ENCODE data around the gene PSMB11. TPM values are rescaled to one million over a fixed set of nuclear protein-coding genes. Genes with fewer than 3 reads are reported as not detected.

Gene PSMB11
- total RNA-seq, 1 donor from 2014 or later, result not detected

GRCh38 chr14:23058654-23059504 lies 16.9 kb downstream of the PSMB11 start:
- DNase-seq, result no peak

- no peak for DNase-seq
Measured at GRCh38 chr14:23060536-23061260, 18.7 kb downstream of the PSMB11 start.

GRCh38 chr14:23062002-23062401 lies 20.0 kb downstream of the PSMB11 start:
- DNase-seq, result peak; percentile 56

- DNase-seq, result no peak
Measured at GRCh38 chr14:23063601-23064000, 21.6 kb downstream of the PSMB11 start.

GRCh38 chr14:23066368-23066767 lies 24.4 kb downstream of the PSMB11 start:
- DNase-seq, result no peak

GRCh38 chr14:23066855-23067744 lies 25.1 kb downstream of the PSMB11 start:
- DNase-seq, result no peak

GRCh38 chr14:23067847-23068788 lies 26.1 kb downstream of the PSMB11 start:
- DNase-seq, result no peak

GRCh38 chr14:23068789-23069412 lies 26.9 kb downstream of the PSMB11 start:
- DNase-seq, result peak; percentile 96

- no peak for DNase-seq
Measured at GRCh38 chr14:23069413-23069806, 27.4 kb downstream of the PSMB11 start.

GRCh38 chr14:23070262-23071129 lies 28.5 kb downstream of the PSMB11 start:
- DNase-seq, result peak; percentile 22

GRCh38 chr14:23071244-23071920 lies 29.4 kb downstream of the PSMB11 start:
- DNase-seq, result peak; percentile 95

GRCh38 chr14:23071921-23072539 lies 30.0 kb downstream of the PSMB11 start:
- peak; percentile 33 for DNase-seq

- no peak for DNase-seq
Measured at GRCh38 chr14:23074906-23075305, 32.9 kb downstream of the PSMB11 start.

- peak; percentile 59 for DNase-seq
Measured at GRCh38 chr14:23076785-23077408, 34.9 kb downstream of the PSMB11 start.

- no peak for DNase-seq
Measured at GRCh38 chr14:23077962-23078361, 36.0 kb downstream of the PSMB11 start.

- no peak for DNase-seq
Measured at GRCh38 chr14:23078692-23079116, 36.7 kb downstream of the PSMB11 start.

- no peak for DNase-seq
Measured at GRCh38 chr14:23079716-23080115, 37.7 kb downstream of the PSMB11 start.

GRCh38 chr14:23080474-23080873 lies 38.5 kb downstream of the PSMB11 start:
- no peak for DNase-seq

All from tongue (tissue), 2 donors.